ENCODE results near the gene PAPPA2. TPM values are rescaled to one million over a fixed set of nuclear protein-coding genes. Genes with fewer than 3 reads are reported as not detected.
A peak's percentile ranks its signal among the peaks of the same experiment; 100 is the strongest.
"Not testable (repeated sequence)": the region's sequence is repeated elsewhere in the genome, so short reads cannot be mapped to it uniquely, and the experiment has no call there.

PAPPA2 gene
- total and polyA plus RNA-seq, 8 donors, result under 0.01 to 10.3 (median 0.29) TPM; not detected in 1

DNA sequence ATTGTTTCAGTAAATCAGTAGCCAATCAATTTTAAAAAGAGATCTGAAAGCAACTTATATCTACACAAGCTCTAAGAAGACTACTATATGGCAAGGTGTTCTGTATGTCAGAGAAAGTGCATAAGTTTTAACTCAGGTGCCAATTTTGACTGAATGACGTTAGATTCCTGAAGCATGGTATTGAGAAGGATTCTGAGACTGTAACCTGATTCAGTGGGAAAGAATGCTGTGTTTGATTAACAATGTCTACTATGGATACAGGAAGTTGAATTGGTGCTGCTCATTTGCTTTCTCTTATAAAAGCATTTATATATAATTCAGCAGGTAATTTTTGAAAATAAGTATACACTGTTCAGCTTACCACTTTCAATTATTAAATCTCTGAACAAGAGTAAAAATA, 156.3 kb downstream of the PAPPA2 start:
- no peak for DNase-seq
- WGBS, 5 donors, result 47 to 59% (median 56%) methylated on average over 1 of the region's 1 CpG
- Histone ChIP-seq H3K9me3 (peaks cover 0 to 6% (median 0%) of the 10 kb centered on the region in 4 donors), H3K36me3 (no peaks in the 10 kb centered on the region), H3K4me3 (no peak overlapping the region), H3K4me1 (no peaks in the 10 kb centered on the region), H3K27me3 (no peaks in the 10 kb centered on the region), H3K27ac (no peak overlapping the region)
- intact Hi-C loops (cut with DNase I; ENCODE audit: low total_unique reads), result no loop called here
- TF ChIP-seq POLR2A (IDR thresholded peaks at IDR 0.05) (no peak), EP300 (IDR thresholded peaks at IDR 0.05) (no peak), POLR2AphosphoS5 (IDR thresholded peaks at IDR 0.05) (no peak)
- TF ChIP-seq, protein P1, sequence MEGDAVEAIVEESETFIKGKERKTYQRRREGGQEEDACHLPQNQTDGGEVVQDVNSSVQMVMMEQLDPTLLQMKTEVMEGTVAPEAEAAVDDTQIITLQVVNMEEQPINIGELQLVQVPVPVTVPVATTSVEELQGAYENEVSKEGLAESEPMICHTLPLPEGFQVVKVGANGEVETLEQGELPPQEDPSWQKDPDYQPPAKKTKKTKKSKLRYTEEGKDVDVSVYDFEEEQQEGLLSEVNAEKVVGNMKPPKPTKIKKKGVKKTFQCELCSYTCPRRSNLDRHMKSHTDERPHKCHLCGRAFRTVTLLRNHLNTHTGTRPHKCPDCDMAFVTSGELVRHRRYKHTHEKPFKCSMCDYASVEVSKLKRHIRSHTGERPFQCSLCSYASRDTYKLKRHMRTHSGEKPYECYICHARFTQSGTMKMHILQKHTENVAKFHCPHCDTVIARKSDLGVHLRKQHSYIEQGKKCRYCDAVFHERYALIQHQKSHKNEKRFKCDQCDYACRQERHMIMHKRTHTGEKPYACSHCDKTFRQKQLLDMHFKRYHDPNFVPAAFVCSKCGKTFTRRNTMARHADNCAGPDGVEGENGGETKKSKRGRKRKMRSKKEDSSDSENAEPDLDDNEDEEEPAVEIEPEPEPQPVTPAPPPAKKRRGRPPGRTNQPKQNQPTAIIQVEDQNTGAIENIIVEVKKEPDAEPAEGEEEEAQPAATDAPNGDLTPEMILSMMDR (IDR thresholded peaks at IDR 0.05), result no peak

DNA sequence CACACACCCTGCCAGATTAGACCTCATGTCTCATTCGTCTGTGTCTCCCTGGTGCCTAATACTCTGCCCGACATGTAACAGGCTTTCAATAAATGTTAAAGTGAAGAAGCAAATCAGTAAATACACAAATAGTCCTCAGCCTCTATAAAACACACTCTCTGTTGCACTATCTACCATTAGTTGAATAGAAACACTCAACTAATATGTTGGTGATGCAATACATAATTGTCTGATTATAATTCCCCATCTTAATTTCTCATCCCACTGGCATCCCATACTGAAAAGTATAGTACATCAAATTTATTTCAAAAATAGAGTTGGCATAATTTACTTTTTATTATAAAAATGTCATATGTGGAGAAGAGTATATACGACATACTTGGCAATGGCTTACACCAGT, 162.4 kb downstream of the PAPPA2 start:
- 73 to 84% (median 82%) methylated on average over 3 of the region's 3 CpGs for WGBS, 5 donors
- no peaks in the 10 kb centered on the region for H3K4me1 ChIP-seq
- H3K9me3 ChIP-seq, result peaks cover 0 to 5% (median 0%) of the 10 kb centered on the region in 4 donors
- TF ChIP-seq, protein P1 (IDR thresholded peaks at IDR 0.05), result no peak
- TF ChIP-seq POLR2A (IDR thresholded peaks at IDR 0.05) (no peak), EP300 (IDR thresholded peaks at IDR 0.05) (no peak), POLR2AphosphoS5 (IDR thresholded peaks at IDR 0.05) (no peak)
- no peak overlapping the region for H3K4me3 ChIP-seq
- DNase-seq, result no peak
- no peaks in the 10 kb centered on the region for H3K27me3 ChIP-seq
- intact Hi-C loops (cut with DNase I; ENCODE audit: low total_unique reads), result no loop called here
- no peak overlapping the region for H3K27ac ChIP-seq
- H3K36me3 ChIP-seq, result no peaks in the 10 kb centered on the region

DNA sequence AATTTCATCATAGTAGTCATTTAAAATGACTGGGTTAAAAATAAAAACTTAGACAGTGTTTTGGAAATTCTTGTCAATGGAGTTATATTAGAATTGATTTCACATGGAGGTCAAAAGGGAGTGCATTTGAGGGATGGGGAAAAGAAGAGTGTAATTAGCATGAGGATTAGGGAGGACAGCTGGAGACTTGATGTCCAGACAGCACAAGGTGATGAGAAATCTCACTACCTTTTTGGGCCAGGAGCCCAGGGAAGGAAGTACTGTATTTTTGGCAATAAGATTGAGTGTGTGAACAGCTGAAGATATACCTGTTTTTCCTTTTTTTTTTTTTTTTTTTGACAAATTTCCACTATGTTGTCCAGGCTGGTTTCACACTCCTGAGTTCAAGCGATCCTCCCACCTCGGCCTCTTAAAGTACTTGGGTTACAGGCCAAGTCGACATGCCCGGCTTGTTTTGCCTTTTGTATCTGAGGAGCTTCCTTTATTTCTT, 163.6 kb downstream of the PAPPA2 start:
- DNase-seq, result no peak
- no peaks in the 10 kb centered on the region for H3K27me3 ChIP-seq
- TF ChIP-seq, protein P1 (IDR thresholded peaks at IDR 0.05), result no peak
- TF ChIP-seq EP300 (IDR thresholded peaks at IDR 0.05), result no peak
- TF ChIP-seq POLR2A (IDR thresholded peaks at IDR 0.05), result no peak
- no peak for TF ChIP-seq POLR2AphosphoS5 (IDR thresholded peaks at IDR 0.05)
- intact Hi-C loops (cut with DNase I; ENCODE audit: low total_unique reads), result no loop called here
- H3K27ac ChIP-seq, result no peak overlapping the region
- H3K4me1 ChIP-seq, result no peaks in the 10 kb centered on the region
- WGBS, 5 donors, result 85 to 92% (median 86%) methylated on average over 4 of the region's 4 CpGs
- H3K4me3 ChIP-seq, result no peak overlapping the region
- H3K36me3 ChIP-seq, result no peaks in the 10 kb centered on the region
- H3K9me3 ChIP-seq, result peaks cover 0 to 5% (median 0%) of the 10 kb centered on the region in 4 donors

DNA sequence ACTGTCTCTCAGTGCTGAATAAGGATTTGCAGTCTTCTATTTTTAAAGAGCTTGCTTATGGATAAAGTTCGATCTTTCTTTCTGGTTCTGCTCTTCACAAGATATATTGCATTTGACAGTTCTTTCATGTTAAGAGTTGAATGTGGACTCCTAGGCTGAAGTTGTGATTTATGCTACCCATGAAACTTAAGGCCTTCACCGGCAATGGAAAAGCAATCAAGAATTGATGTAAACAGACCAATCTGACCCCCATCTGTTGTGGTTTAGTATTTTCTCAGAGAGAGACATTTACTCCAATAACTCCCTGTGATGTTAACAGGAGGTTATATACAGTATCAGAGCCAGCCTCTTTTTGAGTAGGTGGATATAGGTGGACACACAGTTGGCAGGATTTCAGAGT, 165.8 kb downstream of the PAPPA2 start:
- peaks cover 0 to 5% (median 0%) of the 10 kb centered on the region in 4 donors for H3K9me3 ChIP-seq
- no peak overlapping the region for H3K27ac ChIP-seq
- no peaks in the 10 kb centered on the region for H3K36me3 ChIP-seq
- DNase-seq, result peak in 1 of 2 donors; percentile 18
- TF ChIP-seq POLR2AphosphoS5 (IDR thresholded peaks at IDR 0.05) (no peak), POLR2A (IDR thresholded peaks at IDR 0.05) (no peak), EP300 (IDR thresholded peaks at IDR 0.05) (no peak)
- TF ChIP-seq, protein P1 (IDR thresholded peaks at IDR 0.05), result no peak
- no peaks in the 10 kb centered on the region for H3K27me3 ChIP-seq
- no peak overlapping the region for H3K4me3 ChIP-seq
- no peaks in the 10 kb centered on the region for H3K4me1 ChIP-seq
- intact Hi-C loops (cut with DNase I; ENCODE audit: low total_unique reads), result no loop called here
- WGBS, 5 donors, result 56 to 74% (median 69%) methylated on average over 2 of the region's 2 CpGs

DNA sequence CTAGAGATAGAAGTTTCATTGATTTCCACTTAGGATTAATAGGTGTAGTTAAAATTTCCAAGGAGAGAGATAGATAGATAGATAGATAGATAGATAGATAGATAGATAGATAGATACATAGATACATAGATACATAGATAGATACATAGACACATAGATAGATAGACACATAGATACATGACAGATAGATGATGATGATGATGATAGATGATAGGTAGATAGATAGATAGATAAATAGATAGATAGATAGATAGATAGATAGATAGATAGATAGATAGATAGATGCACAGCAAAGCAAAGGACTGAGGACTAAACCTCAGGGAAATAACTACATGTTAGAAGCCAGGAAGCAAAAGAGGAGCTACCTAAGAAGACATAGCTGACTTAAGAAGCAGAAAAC, 171.8 kb downstream of the PAPPA2 start:
- H3K36me3 ChIP-seq; H3K27ac ChIP-seq; H3K27me3 ChIP-seq; H3K9me3 ChIP-seq; H3K4me1 ChIP-seq; intact Hi-C loops (cut with DNase I; ENCODE audit: low total_unique reads); DNase-seq; H3K4me3 ChIP-seq: not testable (repeated sequence)

All from stomach (tissue), 9 donors.